Neural cell (in vitro differentiated cells): ENCODE results near the gene C11orf16.

ENCODE experiments used
- CTCF ChIP-seq: fragments of 450-650 bp; IDR thresholded peaks from 2 replicates; pipeline ENCODE4 v1.5.1; 2014; ENCODE audit warnings: antibody characterized with exemption, mild to moderate bottlenecking, moderate library complexity; ENCODE audit not compliant: poor library complexity, severe bottlenecking
- EZH2 ChIP-seq: fragments of 200-600, 300-800 bp; shearing (Covaris generic), sonication (generic); IDR thresholded peaks from 2 replicates; pipeline ENCODE4 v1.6.1; 2014; ENCODE audit warnings: antibody characterized with exemption, low read length, borderline replicate concordance, mild to moderate bottlenecking; ENCODE audit not compliant: insufficient read depth, poor library complexity, severe bottlenecking
- MXI1 ChIP-seq: fragments of 450-650 bp; conservative IDR thresholded peaks from 2 replicates; pipeline ENCODE4 v1.6.1; 2014; ENCODE audit warnings: antibody characterized with exemption, mild to moderate bottlenecking; ENCODE audit not compliant: poor library complexity, severe bottlenecking
- POLR2AphosphoS5 ChIP-seq: IDR thresholded peaks from 2 replicates; pipeline ENCODE4 v1.6.1; 2012

- TF ChIP-seq POLR2AphosphoS5, result no peak
- no peak for TF ChIP-seq MXI1
- no peak for TF ChIP-seq CTCF
- no peak for TF ChIP-seq EZH2
Measured at GRCh38 chr11:8937659-8938058, 4.9 kb upstream of the C11orf16 start.
